ENCODE measurements around the gene SLC30A2. TPM values are rescaled to one million over a fixed set of nuclear protein-coding genes. Genes with fewer than 3 reads are reported as not detected.
A peak's percentile ranks its signal among the peaks of the same experiment; 100 is the strongest.

Gene SLC30A2
- total and polyA plus RNA-seq, 9 of the 15 experiments (the other 6 are each of a cell fraction or from before 2014, with no cell fraction given), result 0.01 to 0.18 (median 0.06) TPM; not detected in 3

DNA sequence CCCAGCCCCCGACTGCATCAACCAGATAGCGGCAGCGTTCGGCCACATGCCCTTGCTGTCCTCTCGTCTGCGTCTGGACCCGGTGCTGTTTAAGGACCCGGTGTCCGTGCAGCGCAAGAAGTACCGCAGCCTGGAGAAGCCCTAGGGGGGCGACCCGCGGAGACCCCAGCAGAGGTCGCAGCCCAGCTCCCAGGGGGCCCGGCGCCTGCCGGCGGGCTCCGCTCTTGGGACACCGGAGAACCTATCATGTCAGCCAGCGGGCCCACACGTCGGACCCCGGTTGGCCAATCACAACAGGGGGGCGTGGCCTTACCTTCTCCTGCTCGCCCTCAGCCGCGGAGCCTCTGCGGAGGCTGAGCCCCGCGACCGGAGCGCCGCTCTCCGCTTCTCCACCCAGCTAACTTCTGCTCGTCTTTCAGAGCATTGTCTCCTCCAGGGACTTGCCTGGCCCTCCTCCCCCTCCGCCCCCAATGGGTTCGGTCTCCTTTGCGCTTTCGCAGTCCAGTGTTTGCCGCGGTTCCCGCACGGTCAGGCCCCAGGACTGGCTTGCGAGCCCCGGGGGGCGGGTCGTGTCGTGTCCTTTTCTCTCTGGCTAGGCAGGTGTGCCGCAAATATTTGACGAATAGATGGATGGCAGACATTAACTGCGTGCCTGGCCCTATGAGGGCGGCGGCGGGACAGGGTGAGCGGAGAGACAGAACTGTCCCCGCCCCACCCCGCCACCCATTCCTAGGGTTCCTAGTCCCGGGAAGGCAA, 10.5 kb downstream of the SLC30A2 start:
- peak overlapping the region; percentile 87 for H3K27ac ChIP-seq (ENCODE audit: extremely low read depth, low read depth, low read length)
- CTCF ChIA-PET (ENCODE audit: low intra/inter-chr PET ratio), result interaction anchor here (0.6 to 3.9 kb wide), 8 partner anchors 70 to 165 kb away, joined by 3 to 65 read pairs (median 4); no protein-coding TSS in a partner anchor
- WGBS (ENCODE audit: insufficient coverage, low coverage, missing lambda C conversion rate), result under 1% methylated on average over 58 of the region's 60 CpGs
- BruUV-seq (replicated peaks), result TSS peak; percentile 79
- H2AFZ ChIP-seq (ENCODE audit: low read depth, low read length), result peak overlapping the region; percentile 98
- H3K27me3 ChIP-seq (ENCODE audit: control insufficient read depth in 2 of 2, insufficient read depth in 2 of 2, low read length in 2 of 2), result no peaks in the 10 kb centered on the region
- H4K20me1 ChIP-seq (replicated peaks; ENCODE audit: control insufficient read depth, insufficient read depth, low read length), result no peaks in the 10 kb centered on the region
- in situ Hi-C loops (cut with MboI), result no loop called here
- H3K9me3 ChIP-seq (replicated peaks; ENCODE audit: control insufficient read depth, insufficient read depth, low read depth, low read length), result no peaks in the 10 kb centered on the region
- peak overlapping the region; percentile 77 for H3K4me3 ChIP-seq
- DNase-seq (ENCODE audit: extremely low read depth in 1 of 4, low spot score in 3 of 4), result peak; percentile 98 to 100 (median 99)
- peak overlapping the region; percentile 93 to 96 for H3K9ac ChIP-seq (ENCODE audit: insufficient read depth in 1 of 2, low read depth in 2 of 2, low read length in 2 of 2)
- H3K9me1 ChIP-seq (ENCODE audit: control insufficient read depth, insufficient read depth, low read length), result no peaks in the 10 kb centered on the region
- ATAC-seq, result peak; percentile 96
- H3K79me2 ChIP-seq (ENCODE audit: control insufficient read depth, insufficient read depth, low read length), result peaks cover 8% of the 10 kb centered on the region; the same call in 2 of the 3 replicates
- intact Hi-C loops (cut with micrococcal nuclease), result no loop called here
- peak; percentile 90 for FAIRE-seq
- H3K4me1 ChIP-seq (replicated peaks in 1 of 2; ENCODE audit: control insufficient read depth in 2 of 2, insufficient read depth in 2 of 2, low read length in 2 of 2), result peaks cover 26 to 59% of the 10 kb centered on the region in 2 experiments
- H3K36me3 ChIP-seq (ENCODE audit: control insufficient read depth, insufficient read depth, low read length), result no peaks in the 10 kb centered on the region
- H3K4me2 ChIP-seq (ENCODE audit: insufficient read depth, low read length), result peak overlapping the region; percentile 99
- POLR2A ChIA-PET, result interaction anchor here (0.6 to 3.1 kb wide), 21 partner anchors 9 to 286 kb away, joined by 3 to 23 read pairs (median 4); partner anchors contain the start of genes CEP85, PDIK1L and SLC30A2
- TF ChIP-seq FOXM1 (IDR thresholded peaks at IDR 0.05; ENCODE audit: low read depth) (no peak), FOXM1 (CRISPR knock-in tag; IDR thresholded peaks at IDR 0.05; ENCODE audit: low read depth) (0 out of 2 replicates have a peak, but pooled peaks have one; percentile 5), TRIM28 (IDR thresholded peaks at IDR 0.05) (no peak), MYC (IDR thresholded peaks at IDR 0.05; ENCODE audit: low read depth, low read length) (peak; percentile 61), MYC (CRISPR knock-in tag; IDR thresholded peaks at IDR 0.05; ENCODE audit: borderline replicate concordance, low read depth) (peak; percentile 50), PHF21A (IDR thresholded peaks at IDR 0.05; ENCODE audit: borderline replicate concordance, low read depth) (peak; percentile 71), RFX7 (CRISPR knock-in tag; IDR thresholded peaks at IDR 0.05) (0 out of 2 replicates have a peak, but pooled peaks have one; percentile 10), GABPA (tag; conservative IDR thresholded peaks at IDR 0.05; ENCODE audit: low read depth) (no peak), SRSF3 (IDR thresholded peaks at IDR 0.05; ENCODE audit: insufficient read depth, low read length) (no peak), CCAR2 (IDR thresholded peaks at IDR 0.05; ENCODE audit: low read depth, low read length) (no peak), ZNF140 (CRISPR knock-in tag; IDR thresholded peaks at IDR 0.05) (no peak), XRCC4 (IDR thresholded peaks at IDR 0.05; ENCODE audit: extremely low read depth, insufficient read depth, insufficient read length) (no peak)
- TF ChIP-seq, protein P1, sequence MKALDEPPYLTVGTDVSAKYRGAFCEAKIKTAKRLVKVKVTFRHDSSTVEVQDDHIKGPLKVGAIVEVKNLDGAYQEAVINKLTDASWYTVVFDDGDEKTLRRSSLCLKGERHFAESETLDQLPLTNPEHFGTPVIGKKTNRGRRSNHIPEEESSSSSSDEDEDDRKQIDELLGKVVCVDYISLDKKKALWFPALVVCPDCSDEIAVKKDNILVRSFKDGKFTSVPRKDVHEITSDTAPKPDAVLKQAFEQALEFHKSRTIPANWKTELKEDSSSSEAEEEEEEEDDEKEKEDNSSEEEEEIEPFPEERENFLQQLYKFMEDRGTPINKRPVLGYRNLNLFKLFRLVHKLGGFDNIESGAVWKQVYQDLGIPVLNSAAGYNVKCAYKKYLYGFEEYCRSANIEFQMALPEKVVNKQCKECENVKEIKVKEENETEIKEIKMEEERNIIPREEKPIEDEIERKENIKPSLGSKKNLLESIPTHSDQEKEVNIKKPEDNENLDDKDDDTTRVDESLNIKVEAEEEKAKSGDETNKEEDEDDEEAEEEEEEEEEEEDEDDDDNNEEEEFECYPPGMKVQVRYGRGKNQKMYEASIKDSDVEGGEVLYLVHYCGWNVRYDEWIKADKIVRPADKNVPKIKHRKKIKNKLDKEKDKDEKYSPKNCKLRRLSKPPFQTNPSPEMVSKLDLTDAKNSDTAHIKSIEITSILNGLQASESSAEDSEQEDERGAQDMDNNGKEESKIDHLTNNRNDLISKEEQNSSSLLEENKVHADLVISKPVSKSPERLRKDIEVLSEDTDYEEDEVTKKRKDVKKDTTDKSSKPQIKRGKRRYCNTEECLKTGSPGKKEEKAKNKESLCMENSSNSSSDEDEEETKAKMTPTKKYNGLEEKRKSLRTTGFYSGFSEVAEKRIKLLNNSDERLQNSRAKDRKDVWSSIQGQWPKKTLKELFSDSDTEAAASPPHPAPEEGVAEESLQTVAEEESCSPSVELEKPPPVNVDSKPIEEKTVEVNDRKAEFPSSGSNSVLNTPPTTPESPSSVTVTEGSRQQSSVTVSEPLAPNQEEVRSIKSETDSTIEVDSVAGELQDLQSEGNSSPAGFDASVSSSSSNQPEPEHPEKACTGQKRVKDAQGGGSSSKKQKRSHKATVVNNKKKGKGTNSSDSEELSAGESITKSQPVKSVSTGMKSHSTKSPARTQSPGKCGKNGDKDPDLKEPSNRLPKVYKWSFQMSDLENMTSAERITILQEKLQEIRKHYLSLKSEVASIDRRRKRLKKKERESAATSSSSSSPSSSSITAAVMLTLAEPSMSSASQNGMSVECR (CRISPR knock-in tag; IDR thresholded peaks at IDR 0.05), result peak; percentile 76
- TF ChIP-seq, protein P2, sequence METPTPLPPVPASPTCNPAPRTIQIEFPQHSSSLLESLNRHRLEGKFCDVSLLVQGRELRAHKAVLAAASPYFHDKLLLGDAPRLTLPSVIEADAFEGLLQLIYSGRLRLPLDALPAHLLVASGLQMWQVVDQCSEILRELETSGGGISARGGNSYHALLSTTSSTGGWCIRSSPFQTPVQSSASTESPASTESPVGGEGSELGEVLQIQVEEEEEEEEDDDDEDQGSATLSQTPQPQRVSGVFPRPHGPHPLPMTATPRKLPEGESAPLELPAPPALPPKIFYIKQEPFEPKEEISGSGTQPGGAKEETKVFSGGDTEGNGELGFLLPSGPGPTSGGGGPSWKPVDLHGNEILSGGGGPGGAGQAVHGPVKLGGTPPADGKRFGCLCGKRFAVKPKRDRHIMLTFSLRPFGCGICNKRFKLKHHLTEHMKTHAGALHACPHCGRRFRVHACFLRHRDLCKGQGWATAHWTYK (CRISPR knock-in tag; IDR thresholded peaks at IDR 0.05), result peak; percentile 54
- TF ChIP-seq, protein P3, sequence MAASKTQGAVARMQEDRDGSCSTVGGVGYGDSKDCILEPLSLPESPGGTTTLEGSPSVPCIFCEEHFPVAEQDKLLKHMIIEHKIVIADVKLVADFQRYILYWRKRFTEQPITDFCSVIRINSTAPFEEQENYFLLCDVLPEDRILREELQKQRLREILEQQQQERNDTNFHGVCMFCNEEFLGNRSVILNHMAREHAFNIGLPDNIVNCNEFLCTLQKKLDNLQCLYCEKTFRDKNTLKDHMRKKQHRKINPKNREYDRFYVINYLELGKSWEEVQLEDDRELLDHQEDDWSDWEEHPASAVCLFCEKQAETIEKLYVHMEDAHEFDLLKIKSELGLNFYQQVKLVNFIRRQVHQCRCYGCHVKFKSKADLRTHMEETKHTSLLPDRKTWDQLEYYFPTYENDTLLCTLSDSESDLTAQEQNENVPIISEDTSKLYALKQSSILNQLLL (CRISPR knock-in tag; IDR thresholded peaks at IDR 0.05; ENCODE audit: borderline replicate concordance), result no peak
